ENCODE results near the gene KPNB1.

GRCh38 chr17:47604598-47604927, 45.2 kb upstream of the KPNB1 start:
- TF ChIP-seq, protein P1, sequence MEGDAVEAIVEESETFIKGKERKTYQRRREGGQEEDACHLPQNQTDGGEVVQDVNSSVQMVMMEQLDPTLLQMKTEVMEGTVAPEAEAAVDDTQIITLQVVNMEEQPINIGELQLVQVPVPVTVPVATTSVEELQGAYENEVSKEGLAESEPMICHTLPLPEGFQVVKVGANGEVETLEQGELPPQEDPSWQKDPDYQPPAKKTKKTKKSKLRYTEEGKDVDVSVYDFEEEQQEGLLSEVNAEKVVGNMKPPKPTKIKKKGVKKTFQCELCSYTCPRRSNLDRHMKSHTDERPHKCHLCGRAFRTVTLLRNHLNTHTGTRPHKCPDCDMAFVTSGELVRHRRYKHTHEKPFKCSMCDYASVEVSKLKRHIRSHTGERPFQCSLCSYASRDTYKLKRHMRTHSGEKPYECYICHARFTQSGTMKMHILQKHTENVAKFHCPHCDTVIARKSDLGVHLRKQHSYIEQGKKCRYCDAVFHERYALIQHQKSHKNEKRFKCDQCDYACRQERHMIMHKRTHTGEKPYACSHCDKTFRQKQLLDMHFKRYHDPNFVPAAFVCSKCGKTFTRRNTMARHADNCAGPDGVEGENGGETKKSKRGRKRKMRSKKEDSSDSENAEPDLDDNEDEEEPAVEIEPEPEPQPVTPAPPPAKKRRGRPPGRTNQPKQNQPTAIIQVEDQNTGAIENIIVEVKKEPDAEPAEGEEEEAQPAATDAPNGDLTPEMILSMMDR (conservative IDR thresholded peaks at IDR 0.05; ENCODE audit: low read depth in 2 of 2): no peak
- TF ChIP-seq STAT1 (IDR thresholded peaks at IDR 0.05; ENCODE audit: unreplicated experiment): no peak
- TF ChIP-seq EZH2 (IDR thresholded peaks at IDR 0.05; ENCODE audit: low read depth, unreplicated experiment): no peak
- TF ChIP-seq, protein P2, sequence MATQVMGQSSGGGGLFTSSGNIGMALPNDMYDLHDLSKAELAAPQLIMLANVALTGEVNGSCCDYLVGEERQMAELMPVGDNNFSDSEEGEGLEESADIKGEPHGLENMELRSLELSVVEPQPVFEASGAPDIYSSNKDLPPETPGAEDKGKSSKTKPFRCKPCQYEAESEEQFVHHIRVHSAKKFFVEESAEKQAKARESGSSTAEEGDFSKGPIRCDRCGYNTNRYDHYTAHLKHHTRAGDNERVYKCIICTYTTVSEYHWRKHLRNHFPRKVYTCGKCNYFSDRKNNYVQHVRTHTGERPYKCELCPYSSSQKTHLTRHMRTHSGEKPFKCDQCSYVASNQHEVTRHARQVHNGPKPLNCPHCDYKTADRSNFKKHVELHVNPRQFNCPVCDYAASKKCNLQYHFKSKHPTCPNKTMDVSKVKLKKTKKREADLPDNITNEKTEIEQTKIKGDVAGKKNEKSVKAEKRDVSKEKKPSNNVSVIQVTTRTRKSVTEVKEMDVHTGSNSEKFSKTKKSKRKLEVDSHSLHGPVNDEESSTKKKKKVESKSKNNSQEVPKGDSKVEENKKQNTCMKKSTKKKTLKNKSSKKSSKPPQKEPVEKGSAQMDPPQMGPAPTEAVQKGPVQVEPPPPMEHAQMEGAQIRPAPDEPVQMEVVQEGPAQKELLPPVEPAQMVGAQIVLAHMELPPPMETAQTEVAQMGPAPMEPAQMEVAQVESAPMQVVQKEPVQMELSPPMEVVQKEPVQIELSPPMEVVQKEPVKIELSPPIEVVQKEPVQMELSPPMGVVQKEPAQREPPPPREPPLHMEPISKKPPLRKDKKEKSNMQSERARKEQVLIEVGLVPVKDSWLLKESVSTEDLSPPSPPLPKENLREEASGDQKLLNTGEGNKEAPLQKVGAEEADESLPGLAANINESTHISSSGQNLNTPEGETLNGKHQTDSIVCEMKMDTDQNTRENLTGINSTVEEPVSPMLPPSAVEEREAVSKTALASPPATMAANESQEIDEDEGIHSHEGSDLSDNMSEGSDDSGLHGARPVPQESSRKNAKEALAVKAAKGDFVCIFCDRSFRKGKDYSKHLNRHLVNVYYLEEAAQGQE (IDR thresholded peaks at IDR 0.05; ENCODE audit: unreplicated experiment): no peak
- no peak for TF ChIP-seq POLR2AphosphoS5 (IDR thresholded peaks at IDR 0.05; ENCODE audit: low read depth)
- TF ChIP-seq CREB1 (CRISPR knock-in tag; IDR thresholded peaks at IDR 0.05; ENCODE audit: low read depth): no peak
- TF ChIP-seq NANOG (IDR thresholded peaks at IDR 0.05; ENCODE audit: borderline replicate concordance): no peak
- no peak for TF ChIP-seq ZNF114 (CRISPR knock-in tag; IDR thresholded peaks at IDR 0.05)
- TF ChIP-seq JUNB (IDR thresholded peaks at IDR 0.05; ENCODE audit: unreplicated experiment): no peak
- TF ChIP-seq EZH2phosphoT487 (IDR thresholded peaks at IDR 0.05; ENCODE audit: unreplicated experiment): no peak
- TF ChIP-seq ZNF331 (CRISPR knock-in tag; IDR thresholded peaks at IDR 0.05; ENCODE audit: low read depth): no peak
- TF ChIP-seq, protein P3, sequence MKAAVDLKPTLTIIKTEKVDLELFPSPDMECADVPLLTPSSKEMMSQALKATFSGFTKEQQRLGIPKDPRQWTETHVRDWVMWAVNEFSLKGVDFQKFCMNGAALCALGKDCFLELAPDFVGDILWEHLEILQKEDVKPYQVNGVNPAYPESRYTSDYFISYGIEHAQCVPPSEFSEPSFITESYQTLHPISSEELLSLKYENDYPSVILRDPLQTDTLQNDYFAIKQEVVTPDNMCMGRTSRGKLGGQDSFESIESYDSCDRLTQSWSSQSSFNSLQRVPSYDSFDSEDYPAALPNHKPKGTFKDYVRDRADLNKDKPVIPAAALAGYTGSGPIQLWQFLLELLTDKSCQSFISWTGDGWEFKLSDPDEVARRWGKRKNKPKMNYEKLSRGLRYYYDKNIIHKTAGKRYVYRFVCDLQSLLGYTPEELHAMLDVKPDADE (IDR thresholded peaks at IDR 0.05): no peak
